IPS-11a (cell line): ENCODE data around the gene TERB1.
"Not testable (repeated sequence)": the region's sequence is repeated elsewhere in the genome, so short reads cannot be mapped to it uniquely, and the experiment has no call there.

ENCODE experiments used
- H3K4me3 ChIP-seq: one replicate; pipeline ENCODE4 v1.5.1; 2013; ENCODE audit warnings: low read depth, low read length, control low read depth

TERB1 gene

DNA sequence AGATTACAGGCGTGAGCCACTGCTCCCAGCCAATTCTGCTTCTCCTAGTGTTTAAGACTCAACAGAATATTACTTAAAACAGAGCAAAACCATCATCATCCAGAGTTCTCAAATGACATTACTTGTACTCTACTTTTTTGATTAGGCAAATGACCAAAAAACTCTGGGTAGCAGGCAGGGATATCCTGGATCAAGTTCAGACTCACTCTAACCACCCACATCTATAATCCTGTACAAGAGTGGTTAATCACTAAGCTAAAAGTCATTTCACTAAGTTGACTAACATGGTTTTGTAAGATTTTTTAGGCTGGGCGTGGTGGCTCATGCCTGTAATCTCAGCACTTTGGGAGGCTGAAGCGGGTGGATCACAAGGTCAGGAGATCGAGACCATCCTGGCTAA is 22.6 kb upstream of the TERB1 start:
- no peak overlapping the region for H3K4me3 ChIP-seq

DNA sequence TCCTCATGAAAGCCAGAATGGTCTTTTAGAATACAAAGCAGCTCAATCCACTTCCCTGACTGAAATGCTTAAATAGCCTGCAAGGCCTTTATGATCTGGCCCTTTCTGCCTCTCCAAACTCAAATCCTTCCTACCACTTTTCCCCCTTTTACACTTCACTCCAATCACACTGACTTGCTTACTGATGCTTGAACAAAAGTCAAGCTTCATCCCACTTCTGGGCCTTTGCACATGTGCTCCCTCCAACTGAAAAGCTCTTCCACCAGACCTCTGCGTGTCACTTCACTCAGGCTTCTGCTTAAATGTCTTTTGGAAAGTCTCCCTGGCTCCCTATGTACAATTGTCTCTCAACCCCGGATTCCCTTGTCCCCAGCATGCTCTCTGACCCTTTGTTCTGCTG is 13.3 kb upstream of the TERB1 start:
- H3K4me3 ChIP-seq: no peak overlapping the region

- no peak overlapping the region for H3K4me3 ChIP-seq
Observed at GRCh38 chr16:66811043-66811442, 9.7 kb upstream of the TERB1 start.

DNA sequence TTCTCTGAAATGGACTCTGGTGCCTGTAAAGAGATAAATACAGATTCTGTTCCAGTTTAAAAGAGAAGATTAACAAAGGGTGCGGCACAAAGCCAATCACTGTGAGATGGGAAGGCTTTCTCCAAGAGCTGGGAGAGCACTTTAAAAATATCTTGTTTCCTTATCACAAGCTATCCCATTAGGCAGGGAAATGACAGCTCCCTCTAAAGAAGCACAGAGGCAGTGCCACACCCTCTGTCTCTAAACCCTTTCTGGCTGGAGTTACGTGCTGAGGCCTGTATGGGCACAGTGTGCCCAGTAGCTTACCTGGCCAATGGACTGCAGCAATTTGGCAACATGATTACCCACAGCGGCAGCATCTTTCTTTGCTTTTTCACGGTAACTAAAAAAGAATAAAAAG is 9.0 kb upstream of the TERB1 start:
- H3K4me3 ChIP-seq: no peak overlapping the region

GRCh38 chr16:66809765-66810164 is 8.4 kb upstream of the TERB1 start:
- H3K4me3 ChIP-seq: no peak overlapping the region

DNA sequence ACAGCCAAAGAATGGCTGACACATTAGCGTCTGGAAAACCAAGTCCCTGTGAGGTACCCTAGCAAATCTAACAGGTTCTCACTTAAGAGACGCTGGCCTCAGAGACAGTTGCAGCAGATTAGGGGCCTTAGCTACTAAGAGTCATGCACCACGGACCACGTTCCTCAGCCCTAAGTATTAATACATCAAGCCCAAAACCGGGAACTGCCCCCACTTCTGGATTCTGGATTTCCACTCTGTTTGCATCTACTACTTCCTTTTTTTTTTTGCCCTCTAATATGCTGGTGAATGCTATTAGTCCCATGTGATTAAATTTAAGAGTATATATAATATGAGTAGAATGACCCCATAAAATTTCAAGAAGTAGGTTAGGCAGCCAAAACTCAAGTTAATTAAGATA is 775 bp upstream of the TERB1 start:
- H3K4me3 ChIP-seq: no peak overlapping the region

DNA sequence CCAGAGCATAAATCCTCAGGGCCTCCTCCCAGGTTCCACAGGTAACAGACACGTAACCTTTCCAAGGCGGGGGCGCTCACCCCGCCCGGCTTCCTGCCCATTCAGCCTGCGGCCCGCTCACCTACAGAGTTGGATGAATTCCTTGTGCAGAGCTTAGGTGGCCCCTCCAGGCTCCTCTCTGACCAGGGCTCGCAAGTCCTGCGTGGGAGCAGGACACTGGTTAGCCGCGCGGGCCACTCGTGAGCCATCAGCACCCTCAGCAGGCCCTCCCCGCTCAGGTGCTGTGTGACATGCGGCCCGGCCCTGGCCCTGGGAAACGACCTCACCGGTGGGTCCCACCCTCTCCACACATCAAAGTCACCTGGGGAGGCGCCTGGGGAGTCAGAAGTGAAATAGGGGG is 528 bp downstream of the TERB1 start:
- no peak overlapping the region for H3K4me3 ChIP-seq

DNA sequence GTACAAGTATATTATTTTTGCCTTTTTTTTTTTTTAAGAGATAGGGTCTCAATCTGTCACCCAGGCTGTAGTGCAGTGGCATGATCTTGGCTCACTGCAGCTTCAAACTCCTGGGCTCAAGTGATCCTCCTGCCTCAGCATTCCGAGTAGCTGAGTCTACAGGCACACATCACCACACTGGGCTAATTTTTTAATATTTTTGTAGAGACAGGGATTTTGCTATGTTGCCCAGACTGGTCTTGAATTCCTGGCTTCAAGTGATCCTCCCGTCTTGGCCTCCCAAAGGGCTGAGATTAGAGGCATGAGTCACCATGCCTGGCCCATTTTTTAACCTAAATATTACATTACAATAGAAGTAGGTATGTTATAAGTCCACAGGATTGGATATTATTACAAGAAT is 3.2 kb downstream of the TERB1 start:
- no peak overlapping the region for H3K4me3 ChIP-seq

- not testable (repeated sequence) for H3K4me3 ChIP-seq
Observed at GRCh38 chr16:66793984-66794383, 7.4 kb downstream of the TERB1 start.

DNA sequence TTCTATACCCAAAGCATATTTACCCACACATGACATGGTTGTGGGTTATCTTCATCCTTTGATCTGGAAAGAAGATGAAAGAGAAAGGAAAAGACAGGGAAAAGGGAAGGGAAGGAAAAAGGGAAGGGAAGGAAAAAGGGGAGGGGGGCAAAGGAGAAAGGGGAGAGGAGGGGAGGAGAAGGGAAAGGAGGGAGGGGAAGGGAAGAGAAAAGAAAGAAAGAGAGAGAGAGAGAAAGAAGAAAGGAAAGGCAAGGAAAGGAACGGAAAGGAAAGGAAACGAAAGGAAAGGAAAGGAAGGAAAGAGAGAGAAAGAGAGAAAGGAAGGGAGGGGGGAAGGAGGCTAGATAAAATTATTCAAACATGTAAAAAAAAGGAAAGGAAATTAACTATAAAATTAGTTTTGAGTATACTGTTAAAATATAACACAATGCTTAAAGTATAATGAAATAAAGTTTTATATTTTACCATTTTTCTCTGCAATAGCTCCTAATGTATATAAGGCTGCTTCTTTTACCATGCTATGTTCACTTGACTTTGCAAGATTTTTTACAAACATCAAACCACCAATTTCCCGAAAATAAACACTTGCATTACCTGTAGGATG is 11.2 kb downstream of the TERB1 start:
- no peak overlapping the region for H3K4me3 ChIP-seq

GRCh38 chr16:66787427-66787826 is 14.0 kb downstream of the TERB1 start:
- H3K4me3 ChIP-seq: no peak overlapping the region

DNA sequence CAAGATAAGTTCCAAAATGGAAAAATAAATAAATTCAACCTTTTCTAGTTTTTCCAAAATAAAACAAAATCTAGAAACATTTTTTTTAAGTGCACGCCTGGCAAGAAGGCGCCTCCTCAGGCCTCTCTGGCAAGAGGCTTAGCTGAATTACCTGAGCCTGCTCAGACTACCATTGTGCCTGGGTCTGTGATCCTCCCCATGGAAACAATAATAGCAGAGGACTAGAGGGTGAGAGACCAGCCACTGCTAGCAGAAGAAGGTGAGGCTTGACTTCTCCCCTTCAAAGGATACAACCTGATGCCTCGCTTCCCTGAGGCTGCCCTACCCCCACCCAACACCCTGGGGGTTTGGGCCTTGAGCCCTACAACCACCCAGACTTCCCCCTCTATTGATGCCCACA is 14.8 kb downstream of the TERB1 start:
- no peak overlapping the region for H3K4me3 ChIP-seq

DNA sequence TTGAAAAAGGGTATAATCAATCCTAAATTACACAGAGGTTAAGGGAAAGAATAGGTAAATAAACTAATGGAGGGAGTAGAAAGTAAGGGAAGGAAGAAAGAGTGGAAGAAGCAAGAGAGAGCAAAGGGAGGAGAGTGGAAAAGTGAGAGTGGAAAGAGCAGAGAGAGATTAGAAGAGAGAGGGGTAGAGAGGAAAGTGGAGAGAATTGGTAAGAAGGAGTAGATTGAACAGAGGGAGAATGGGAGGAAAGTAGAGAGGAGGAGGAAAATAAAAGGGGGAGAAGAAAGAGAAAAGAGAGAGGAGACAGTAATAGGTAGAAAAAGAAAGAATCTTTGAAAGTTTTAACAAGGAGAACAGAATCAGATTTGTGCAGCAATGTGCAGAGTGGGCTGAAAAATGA is 24.9 kb downstream of the TERB1 start:
- no peak overlapping the region for H3K4me3 ChIP-seq

- no peak overlapping the region for H3K4me3 ChIP-seq
Observed at GRCh38 chr16:66774981-66775380, 26.4 kb downstream of the TERB1 start.

DNA sequence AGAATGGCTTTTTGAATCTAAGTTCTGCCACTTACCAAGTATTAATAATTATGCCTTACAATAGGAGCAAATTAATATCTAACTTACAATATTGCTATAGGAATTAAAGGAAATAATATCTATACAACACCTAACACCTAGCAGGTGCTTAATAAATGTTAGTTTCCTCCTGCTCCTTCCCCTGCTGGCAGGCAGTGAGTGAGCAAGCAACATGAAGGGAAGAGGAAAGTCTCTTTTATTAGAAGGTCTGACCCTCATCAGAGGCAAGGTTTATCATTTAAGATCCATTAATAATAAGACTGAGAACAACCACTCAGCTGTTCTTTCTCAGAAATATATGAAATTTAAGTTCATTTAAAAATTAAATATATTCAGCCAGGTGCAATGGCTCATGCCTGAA is 43.3 kb downstream of the TERB1 start:
- H3K4me3 ChIP-seq: no peak overlapping the region

DNA sequence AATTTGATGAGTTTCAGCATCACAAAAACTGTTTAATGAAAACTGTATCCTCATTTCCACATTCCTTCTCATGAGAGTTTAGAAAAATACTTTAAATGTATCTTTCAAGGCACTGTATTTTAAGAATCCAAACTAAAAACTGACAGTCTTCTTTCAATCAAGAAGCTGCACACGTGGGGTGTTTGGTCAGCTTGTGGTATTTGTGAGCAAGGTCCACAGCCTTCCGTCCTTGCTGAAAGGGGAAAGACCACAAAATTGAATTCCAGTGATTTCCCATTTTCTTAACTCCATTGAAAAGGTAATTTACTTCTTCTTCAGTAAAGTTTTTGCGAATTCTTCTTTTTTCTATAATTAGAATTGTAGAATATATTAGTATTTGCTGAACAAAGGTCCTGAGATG is 46.6 kb downstream of the TERB1 start:
- H3K4me3 ChIP-seq: no peak overlapping the region

DNA sequence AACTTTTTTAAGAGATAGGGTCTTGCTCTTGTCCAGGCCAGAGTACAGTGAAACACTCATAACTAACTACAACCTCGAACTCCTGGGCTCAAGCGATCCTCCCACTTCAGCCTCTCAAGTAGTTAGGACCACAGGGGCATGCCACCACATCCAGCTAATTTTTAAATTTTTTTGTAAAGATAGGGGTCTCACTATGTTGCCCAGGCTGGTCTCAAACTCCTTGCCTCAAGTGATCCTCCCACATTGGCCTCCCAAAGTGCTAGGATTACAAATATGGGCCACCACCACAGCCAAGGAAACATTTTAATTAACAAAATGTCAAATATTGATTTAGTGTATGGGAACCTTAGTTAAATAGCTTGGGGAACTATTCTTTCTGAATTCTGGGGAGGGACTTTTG is 47.2 kb downstream of the TERB1 start:
- H3K4me3 ChIP-seq: no peak overlapping the region

DNA sequence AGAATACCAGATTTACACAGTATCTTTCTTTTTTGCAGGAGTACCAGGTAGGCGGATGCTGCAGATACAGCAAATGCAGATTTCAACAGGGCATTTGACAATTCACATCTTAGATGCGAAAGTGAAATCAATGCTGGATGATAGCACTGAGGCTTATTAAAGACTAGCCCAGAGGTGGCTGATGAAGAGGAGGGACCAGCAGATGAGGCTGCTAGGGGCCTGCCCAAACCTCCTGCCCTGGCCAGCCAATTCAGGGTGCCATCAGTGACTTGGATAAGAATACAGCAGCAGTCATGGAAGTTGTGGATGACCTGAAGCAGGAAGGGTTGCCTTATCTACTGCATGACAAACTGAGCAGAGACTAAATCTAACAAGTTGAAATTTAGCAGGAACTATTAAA is 48.4 kb downstream of the TERB1 start:
- H3K4me3 ChIP-seq: no peak overlapping the region

- H3K4me3 ChIP-seq: no peak overlapping the region
Observed at GRCh38 chr16:66752379-66752778, 49.0 kb downstream of the TERB1 start.

GRCh38 chr16:66751992-66752322 is 49.4 kb downstream of the TERB1 start:
- no peak overlapping the region for H3K4me3 ChIP-seq

- peak within 1 kb of the TSS; percentile 95 for H3K4me3 ChIP-seq
Observed at GRCh38 chr16:66751303-66751991, 49.9 kb downstream of the TERB1 start, which contains the start of gene DYNC1LI2. Gene DYNC1LI2 (minus strand): TSS chr16:66751609. CDS start chr16:66751591, 18 bp downstream.

DNA sequence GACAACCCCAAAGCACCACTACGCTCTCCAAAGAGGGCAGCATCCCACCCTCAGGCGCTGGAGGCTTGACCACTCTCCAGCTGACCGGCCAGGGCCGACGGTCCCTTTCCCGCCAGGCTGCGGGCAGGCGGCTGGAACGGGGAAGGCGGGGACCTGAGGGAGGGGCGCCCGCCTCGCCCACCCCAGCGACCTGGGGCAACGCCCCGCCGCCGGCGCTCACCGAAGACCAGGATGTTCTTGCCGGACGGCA is 50.4 kb downstream of the TERB1 start:
- H3K4me3 ChIP-seq: peak overlapping the region; percentile 95

- H3K4me3 ChIP-seq: peak overlapping the region; percentile 95
Observed at GRCh38 chr16:66750279-66751052, 50.9 kb downstream of the TERB1 start.
